Measurements from ENCODE around the gene FGF7.

DNA sequence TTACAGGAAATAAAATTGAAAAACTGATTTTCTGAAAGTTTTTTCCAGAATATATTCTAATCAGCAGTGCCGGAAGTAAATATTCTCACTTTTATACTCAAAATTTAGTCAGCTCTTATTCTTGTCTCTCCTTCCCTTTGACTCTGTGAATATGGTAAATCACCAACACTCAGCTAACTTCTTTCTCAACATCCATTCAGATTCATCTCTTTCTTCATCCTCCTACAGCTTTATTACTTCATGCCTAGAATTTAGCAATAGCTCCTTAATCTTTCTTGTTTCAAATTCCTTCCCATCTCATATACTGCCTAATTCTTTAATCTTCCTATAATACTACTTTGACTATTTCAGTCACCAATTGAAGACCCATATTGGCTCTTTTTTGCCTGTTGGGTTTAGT, 67.9 kb downstream of the FGF7 start:
- TF ChIP-seq CTCF (IDR thresholded peaks at IDR 0.05), result no peak
- no peak for TF ChIP-seq POLR2AphosphoS5 (IDR thresholded peaks at IDR 0.05)

Measured in breast epithelium (tissue), 3 donors.